Astrocyte (in vitro differentiated cells and primary cell): ENCODE results near the gene CAMK2D. TPM values are rescaled to one million over a fixed set of nuclear protein-coding genes. Genes with fewer than 3 reads are reported as not detected.

Source experiments
- DNase-seq: peaks from one replicate; pipeline ENCODE4 v3.0.0-alpha.2; 2010; ENCODE audit warnings: low read depth
- FAIRE-seq: peaks from 2 replicates; lab custom pipeline; 2011; peaks lifted over from hg19 to GRCh38; lab: Jason Lieb, UNC
- H2AFZ ChIP-seq: 2 replicates; pipeline ENCODE4 v1.6.0; 2012; ENCODE audit warnings: low read depth, low read length, inconsistent platforms
- H3K27ac ChIP-seq: 2 replicates; pipeline ENCODE4 v1.5.1; 2011; ENCODE audit warnings: low read depth, low read length, inconsistent platforms
- H3K27me3 ChIP-seq: 2 replicates; pipeline ENCODE4 v1.6.0; 2011; ENCODE audit warnings: low read length, inconsistent platforms; ENCODE audit not compliant: insufficient read depth
- H3K36me3 ChIP-seq: 2 replicates; pipeline ENCODE4 v1.5.1; 2011; ENCODE audit warnings: low read length, inconsistent platforms; ENCODE audit not compliant: insufficient read depth
- H3K4me1 ChIP-seq: 2 replicates; pipeline ENCODE4 v1.5.1; 2011; ENCODE audit warnings: low read length, inconsistent platforms; ENCODE audit not compliant: insufficient read depth
- H3K4me2 ChIP-seq: 2 replicates; pipeline ENCODE4 v1.6.0; 2012; ENCODE audit warnings: low read length, inconsistent platforms
- H3K4me3 ChIP-seq: 2 replicates; pipeline ENCODE4 v1.5.1; 2011; ENCODE audit warnings: low read depth, mild to moderate bottlenecking, low read length, inconsistent platforms; ENCODE audit not compliant: insufficient read depth
- H3K79me2 ChIP-seq: 2 replicates; pipeline ENCODE4 v1.6.0; 2012; ENCODE audit warnings: mild to moderate bottlenecking, low read length, inconsistent platforms; ENCODE audit not compliant: insufficient read depth
- H3K9ac ChIP-seq: 2 replicates; pipeline ENCODE4 v1.6.0; 2012; ENCODE audit warnings: mild to moderate bottlenecking, low read length, inconsistent platforms
- H3K9me3 ChIP-seq: 2 replicates; pipeline ENCODE4 v1.5.1; 2012; ENCODE audit warnings: low read depth, mild to moderate bottlenecking, low read length, inconsistent platforms; ENCODE audit not compliant: insufficient read depth
- H4K20me1 ChIP-seq: 2 replicates; pipeline ENCODE4 v1.6.0; 2012; ENCODE audit warnings: low read length, inconsistent platforms; ENCODE audit not compliant: insufficient read depth
- H3K27ac Mint-ChIP-seq: one replicate; pipeline ENCODE4 v1.8.0; 2021; ENCODE audit warnings: mild to moderate bottlenecking, mixed read lengths; ENCODE audit not compliant: unreplicated experiment
- H3K27me3 Mint-ChIP-seq: one replicate; pipeline ENCODE4 v1.8.0; 2021; ENCODE audit warnings: low read depth, mixed read lengths; ENCODE audit not compliant: unreplicated experiment
- H3K36me3 Mint-ChIP-seq: one replicate; pipeline ENCODE4 v1.8.0; 2021; ENCODE audit warnings: low read depth, mixed read lengths; ENCODE audit not compliant: unreplicated experiment
- H3K4me1 Mint-ChIP-seq: one replicate; pipeline ENCODE4 v1.8.0; 2021; ENCODE audit warnings: low read depth, mixed read lengths; ENCODE audit not compliant: unreplicated experiment
- H3K4me3 Mint-ChIP-seq: one replicate; pipeline ENCODE4 v1.8.0; 2021; ENCODE audit warnings: mild to moderate bottlenecking, moderate library complexity, mixed read lengths; ENCODE audit not compliant: unreplicated experiment
- H3K9me3 Mint-ChIP-seq: one replicate; pipeline ENCODE4 v1.8.0; 2021; ENCODE audit warnings: mild to moderate bottlenecking, mixed read lengths; ENCODE audit not compliant: unreplicated experiment
- EZH2 ChIP-seq: IDR thresholded peaks from 2 replicates; pipeline ENCODE4 v1.6.1; 2012; ENCODE audit warnings: mild to moderate bottlenecking, low read length, inconsistent platforms; ENCODE audit not compliant: insufficient read depth
- total RNA-seq: library from RNA; stranded (reverse); gene quantifications from 2 replicates; pipeline ENCODE4 v1.2.1, GENCODE V29; 2021
- TF ChIP-seq, protein P1 (sequence below): IDR thresholded peaks from 2 replicates; pipeline ENCODE4 v1.5.1; 2011; ENCODE audit warnings: low read depth, mild to moderate bottlenecking, inconsistent platforms, low read length, moderate library complexity; ENCODE audit not compliant: insufficient read depth

CAMK2D gene
- total RNA-seq, 1 donor from 2014 or later: 80.8 TPM

DNA sequence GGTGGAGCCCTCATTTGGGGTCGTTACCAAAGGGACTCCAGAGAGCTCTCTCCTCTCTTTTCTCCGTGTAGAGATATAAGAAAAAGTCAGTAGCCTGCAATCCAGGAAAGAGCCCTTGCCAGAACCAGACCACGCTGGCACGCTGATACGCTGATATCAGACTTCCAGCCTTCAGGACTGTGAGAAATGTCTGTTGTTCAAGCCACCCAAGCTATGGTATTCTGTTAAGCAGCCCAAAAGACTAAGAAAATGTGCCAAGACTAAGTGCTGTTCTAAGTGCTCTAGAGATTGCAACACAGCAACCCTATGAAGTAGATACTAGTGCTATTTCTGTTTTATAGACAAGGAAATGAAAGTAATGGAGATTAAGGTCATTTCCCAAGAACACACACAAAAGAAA lies 205.7 kb downstream of the CAMK2D start:
- H3K27me3 Mint-ChIP-seq: no peaks in the 10 kb centered on the region
- Histone ChIP-seq H4K20me1 (peaks cover 4% of the 10 kb centered on the region), H3K27me3 (no peaks in the 10 kb centered on the region), H2AFZ (no peak overlapping the region), H3K9ac (no peak overlapping the region), H3K9me3 (no peaks in the 10 kb centered on the region), H3K36me3 (no peaks in the 10 kb centered on the region), H3K4me1 (no peaks in the 10 kb centered on the region), H3K4me3 (no peak overlapping the region), H3K27ac (no peak overlapping the region), H3K4me2 (no peak overlapping the region), H3K79me2 (no peaks in the 10 kb centered on the region)
- TF ChIP-seq, protein P1, sequence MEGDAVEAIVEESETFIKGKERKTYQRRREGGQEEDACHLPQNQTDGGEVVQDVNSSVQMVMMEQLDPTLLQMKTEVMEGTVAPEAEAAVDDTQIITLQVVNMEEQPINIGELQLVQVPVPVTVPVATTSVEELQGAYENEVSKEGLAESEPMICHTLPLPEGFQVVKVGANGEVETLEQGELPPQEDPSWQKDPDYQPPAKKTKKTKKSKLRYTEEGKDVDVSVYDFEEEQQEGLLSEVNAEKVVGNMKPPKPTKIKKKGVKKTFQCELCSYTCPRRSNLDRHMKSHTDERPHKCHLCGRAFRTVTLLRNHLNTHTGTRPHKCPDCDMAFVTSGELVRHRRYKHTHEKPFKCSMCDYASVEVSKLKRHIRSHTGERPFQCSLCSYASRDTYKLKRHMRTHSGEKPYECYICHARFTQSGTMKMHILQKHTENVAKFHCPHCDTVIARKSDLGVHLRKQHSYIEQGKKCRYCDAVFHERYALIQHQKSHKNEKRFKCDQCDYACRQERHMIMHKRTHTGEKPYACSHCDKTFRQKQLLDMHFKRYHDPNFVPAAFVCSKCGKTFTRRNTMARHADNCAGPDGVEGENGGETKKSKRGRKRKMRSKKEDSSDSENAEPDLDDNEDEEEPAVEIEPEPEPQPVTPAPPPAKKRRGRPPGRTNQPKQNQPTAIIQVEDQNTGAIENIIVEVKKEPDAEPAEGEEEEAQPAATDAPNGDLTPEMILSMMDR: no peak
- no peak for TF ChIP-seq EZH2
- no peak overlapping the region for H3K27ac Mint-ChIP-seq
- DNase-seq (no peak), FAIRE-seq (no peak)
- peaks cover 10% of the 10 kb centered on the region for H3K36me3 Mint-ChIP-seq
- H3K9me3 Mint-ChIP-seq: no peaks in the 10 kb centered on the region
- H3K4me3 Mint-ChIP-seq: no peak overlapping the region
- H3K4me1 Mint-ChIP-seq: peaks cover 14% of the 10 kb centered on the region

DNA sequence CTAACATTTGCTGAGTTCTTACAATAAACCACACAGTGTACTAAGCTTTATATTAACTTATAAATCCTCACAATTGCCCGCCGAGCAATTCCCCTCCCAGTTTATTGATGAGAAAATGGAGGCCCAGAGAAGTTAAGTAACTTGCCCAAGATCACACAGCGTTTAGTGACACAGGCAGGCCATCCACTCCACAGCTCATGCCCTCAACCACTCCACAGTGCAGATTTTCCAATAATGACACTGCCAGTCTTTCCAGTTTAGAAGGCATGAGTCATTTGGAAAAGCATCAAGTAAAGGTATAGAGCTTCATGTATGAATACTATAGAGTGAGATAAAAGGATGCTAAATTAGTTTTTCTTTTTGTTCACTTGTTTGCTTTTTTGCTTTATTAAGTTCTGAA lies 208.5 kb downstream of the CAMK2D start:
- no peak overlapping the region for H3K27ac Mint-ChIP-seq
- Histone ChIP-seq H3K9me3 (no peaks in the 10 kb centered on the region), H3K79me2 (no peaks in the 10 kb centered on the region), H3K27me3 (no peaks in the 10 kb centered on the region), H3K36me3 (no peaks in the 10 kb centered on the region), H4K20me1 (peaks cover 4% of the 10 kb centered on the region), H3K4me1 (no peaks in the 10 kb centered on the region), H2AFZ (no peak overlapping the region), H3K4me2 (no peak overlapping the region), H3K4me3 (no peak overlapping the region), H3K27ac (no peak overlapping the region), H3K9ac (no peak overlapping the region)
- H3K9me3 Mint-ChIP-seq: no peaks in the 10 kb centered on the region
- no peak for TF ChIP-seq EZH2
- TF ChIP-seq, protein P1: no peak
- H3K27me3 Mint-ChIP-seq: no peaks in the 10 kb centered on the region
- no peaks in the 10 kb centered on the region for H3K4me1 Mint-ChIP-seq
- DNase-seq (no peak), FAIRE-seq (no peak)
- no peak overlapping the region for H3K4me3 Mint-ChIP-seq
- peaks cover 10% of the 10 kb centered on the region for H3K36me3 Mint-ChIP-seq

DNA sequence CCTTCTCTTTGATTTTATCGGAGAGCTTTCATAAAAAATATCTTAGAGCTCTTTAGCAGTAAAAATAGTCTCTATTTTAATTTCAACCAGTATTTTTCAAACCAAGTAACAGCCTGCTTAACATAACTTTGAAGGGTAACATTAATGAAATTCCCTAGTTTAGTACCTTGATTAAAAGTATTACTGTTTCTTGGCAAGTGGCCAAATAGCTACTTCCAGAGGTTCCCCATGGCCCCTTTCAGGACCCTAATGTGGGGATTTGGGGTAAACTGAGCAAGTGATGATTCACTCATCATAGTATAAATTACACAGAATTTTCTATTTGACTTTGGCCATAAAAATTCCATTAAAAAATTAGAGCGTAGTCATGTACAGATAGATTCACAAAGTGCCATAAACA lies 211.0 kb downstream of the CAMK2D start:
- no peak overlapping the region for H3K4me3 Mint-ChIP-seq
- H3K27me3 Mint-ChIP-seq: no peaks in the 10 kb centered on the region

More for the DNA sequence above, 211.0 kb downstream of the CAMK2D start:
- H3K4me1 Mint-ChIP-seq: peaks cover 7% of the 10 kb centered on the region
- Histone ChIP-seq H4K20me1 (no peaks in the 10 kb centered on the region), H3K9me3 (no peaks in the 10 kb centered on the region), H2AFZ (no peak overlapping the region), H3K4me3 (no peak overlapping the region), H3K79me2 (no peaks in the 10 kb centered on the region), H3K9ac (no peak overlapping the region), H3K4me2 (no peak overlapping the region), H3K36me3 (no peaks in the 10 kb centered on the region), H3K4me1 (no peaks in the 10 kb centered on the region), H3K27me3 (no peaks in the 10 kb centered on the region), H3K27ac (no peak overlapping the region)
- FAIRE-seq: no peak
- no peak for DNase-seq
- no peak overlapping the region for H3K27ac Mint-ChIP-seq
- TF ChIP-seq EZH2: no peak
- H3K36me3 Mint-ChIP-seq: no peaks in the 10 kb centered on the region
- H3K9me3 Mint-ChIP-seq: no peaks in the 10 kb centered on the region
